HEK293 (cell line): ENCODE data around the gene EXT2.
A peak's percentile ranks its signal among the peaks of the same experiment; 100 is the strongest.

Source experiments
- CTCF ChIA-PET: fragments of 350-600 bp; formaldehyde crosslinking; extraction: SDS; loops from one replicate; lab custom pipeline; 2021; ENCODE audit warnings: antibody characterized with exemption; lab: Yijun Ruan, JAX
- POLR2A ChIA-PET: fragments of 300-600 bp; formaldehyde crosslinking; extraction: SDS; loops from one replicate; lab custom pipeline; 2020; ENCODE audit warnings: antibody characterized with exemption, inconsistent platforms; lab: Yijun Ruan, JAX
- H3K27ac ChIP-seq: fragments of 200-500 bp; sonication (Bioruptor generic); 2 replicates; pipeline ENCODE4 v1.5.1; 2014; ENCODE audit warnings: low read depth, low read length, control low read depth, inconsistent platforms; ENCODE audit errors: extremely low read depth
- H3K36me3 ChIP-seq, 2 experiments: fragments of 200-500 bp in 1 of 2; sonication (Bioruptor generic) in 1 of 2; 1 replicate in 1 of 2; 2 replicates in 1 of 2; pipeline ENCODE4 v1.5.1; 2014 to 2017; ENCODE audit warnings: inconsistent platforms in 2 of 2, low read length in 2 of 2; ENCODE audit not compliant: control insufficient read depth in 2 of 2, insufficient read depth in 1 of 2
- H3K4me1 ChIP-seq: fragments of 200-500 bp; sonication (Bioruptor generic); 2 replicates; pipeline ENCODE4 v1.5.1; 2014; ENCODE audit warnings: mild to moderate bottlenecking, low read length, inconsistent platforms; ENCODE audit not compliant: control insufficient read depth, insufficient read depth
- H3K4me3 ChIP-seq: 2 replicates; pipeline ENCODE4 v1.5.1; 2011; ENCODE audit warnings: low read depth, mild to moderate bottlenecking, control low read depth, low read length, moderate library complexity
- H3K9me3 ChIP-seq: fragments of 200-500 bp; sonication (Bioruptor generic); 2 replicates; pipeline ENCODE4 v1.5.1; 2014; ENCODE audit warnings: low read depth, low read length, inconsistent platforms; ENCODE audit not compliant: control insufficient read depth, insufficient read depth
- GFI1B ChIP-seq: fragments of 450-650 bp; formaldehyde crosslinking; IDR thresholded peaks from 2 replicates; pipeline ENCODE4 v1.5.1; 2016; ENCODE audit warnings: missing biosample characterization, missing genetic modification characterization
- GLI2 ChIP-seq: fragments of 450-650 bp; formaldehyde crosslinking; IDR thresholded peaks from 2 replicates; pipeline ENCODE4; 2017; ENCODE audit warnings: missing biosample characterization, missing genetic modification characterization, low read depth, borderline replicate concordance
- GLIS1 ChIP-seq: fragments of 450-650 bp; formaldehyde crosslinking; IDR thresholded peaks from 2 replicates; pipeline ENCODE4 v1.5.1; 2016; ENCODE audit warnings: missing biosample characterization, missing genetic modification characterization
- HOXA7 ChIP-seq: sonication (generic); formaldehyde crosslinking; IDR thresholded peaks from 2 replicates; pipeline ENCODE4 v1.8.1; 2022; ENCODE audit warnings: missing genetic modification reagents, borderline replicate concordance
- OVOL3 ChIP-seq: fragments of 450-650 bp; formaldehyde crosslinking; IDR thresholded peaks from 2 replicates; pipeline ENCODE4 v1.5.1; 2016; ENCODE audit warnings: missing biosample characterization, missing genetic modification characterization
- ZBTB1 ChIP-seq: fragments of 450-650 bp; formaldehyde crosslinking; IDR thresholded peaks from 2 replicates; pipeline ENCODE4 v1.5.1; 2016; ENCODE audit warnings: missing biosample characterization, missing genetic modification characterization
- ZBTB17 ChIP-seq: fragments of 450-650 bp; formaldehyde crosslinking; IDR thresholded peaks from 2 replicates; pipeline ENCODE4 v1.5.1; 2016; ENCODE audit warnings: missing biosample characterization, missing genetic modification characterization
- ZBTB8A ChIP-seq: fragments of 450-650 bp; formaldehyde crosslinking; IDR thresholded peaks from 2 replicates; pipeline ENCODE4 v1.5.1; 2016; ENCODE audit warnings: missing biosample characterization, missing genetic modification characterization
- ZNF19 ChIP-seq: fragments of 450-650 bp; formaldehyde crosslinking; IDR thresholded peaks from 2 replicates; pipeline ENCODE4; 2016; ENCODE audit warnings: missing biosample characterization, missing genetic modification characterization, low read depth
- ZNF248 ChIP-seq: fragments of 450-650 bp; formaldehyde crosslinking; IDR thresholded peaks from 2 replicates; pipeline ENCODE4 v1.5.1; 2017; ENCODE audit warnings: missing biosample characterization, missing genetic modification characterization
- ZNF521 ChIP-seq: fragments of 450-650 bp; formaldehyde crosslinking; IDR thresholded peaks from 2 replicates; pipeline ENCODE4 v1.5.1; 2017; ENCODE audit warnings: missing biosample characterization, mild to moderate bottlenecking, missing genetic modification characterization
- ZNF621 ChIP-seq: fragments of 450-650 bp; formaldehyde crosslinking; IDR thresholded peaks from 2 replicates; pipeline ENCODE4 v1.5.1; 2017; ENCODE audit warnings: missing biosample characterization, missing genetic modification characterization
- ZNF658 ChIP-seq: fragments of 450-650 bp; formaldehyde crosslinking; IDR thresholded peaks from 2 replicates; pipeline ENCODE4; 2016; ENCODE audit warnings: missing biosample characterization, missing genetic modification characterization
- ZNF830 ChIP-seq: fragments of 450-650 bp; IDR thresholded peaks from 2 replicates; pipeline ENCODE4 v1.5.0; 2018; ENCODE audit warnings: missing biosample characterization, missing genetic modification characterization, low read depth, mild to moderate bottlenecking, moderate library complexity
- ZSCAN16 ChIP-seq: fragments of 450-650 bp; formaldehyde crosslinking; IDR thresholded peaks from 2 replicates; pipeline ENCODE4 v1.5.1; 2016; ENCODE audit warnings: missing biosample characterization, missing genetic modification characterization
- TF ChIP-seq, protein P1 (sequence below): fragments of 450-650 bp; formaldehyde crosslinking; IDR thresholded peaks from 2 replicates; pipeline ENCODE4 v1.5.1; 2016; ENCODE audit warnings: missing biosample characterization, missing genetic modification characterization
- TF ChIP-seq, protein P2 (sequence below): fragments of 450-650 bp; formaldehyde crosslinking; IDR thresholded peaks from 2 replicates; pipeline ENCODE4 v1.5.1; 2016; ENCODE audit warnings: missing biosample characterization, missing genetic modification characterization
- TF ChIP-seq, protein P3 (sequence below): fragments of 450-650 bp; formaldehyde crosslinking; IDR thresholded peaks from 2 replicates; pipeline ENCODE4 v1.5.1; 2016; ENCODE audit warnings: missing biosample characterization, missing genetic modification characterization
- TF ChIP-seq, protein P4 (sequence below): fragments of 450-650 bp; formaldehyde crosslinking; IDR thresholded peaks from 2 replicates; pipeline ENCODE4 v1.5.1; 2016; ENCODE audit warnings: missing biosample characterization, missing genetic modification characterization

Gene EXT2

DNA sequence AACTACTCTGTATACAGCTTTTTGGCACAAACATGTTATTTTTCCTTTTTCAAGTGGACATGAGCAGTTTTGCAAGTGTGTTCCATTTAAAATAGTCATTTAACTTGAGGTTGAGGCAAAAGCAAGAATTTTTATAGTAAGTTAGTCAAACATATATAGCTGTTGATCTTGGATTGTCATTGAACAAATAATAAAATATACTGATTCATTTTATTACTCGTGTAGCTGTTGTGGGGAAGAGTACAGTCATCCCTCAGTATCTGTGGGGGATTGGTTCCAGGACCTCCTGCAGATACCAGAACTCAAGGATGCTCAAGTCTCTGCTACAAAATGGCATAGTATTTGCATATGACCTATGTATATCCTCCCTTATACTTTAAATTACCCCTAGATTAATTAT, 45.3 kb downstream of the EXT2 start:
- Histone ChIP-seq H3K9me3 (no peaks in the 10 kb centered on the region), H3K4me1 (peaks cover 6% of the 10 kb centered on the region; the same call in 1 of the 2 replicates), H3K27ac (no peak overlapping the region), H3K4me3 (no peak overlapping the region), H3K36me3 (peaks cover 0 to 22% of the 10 kb centered on the region in 2 experiments; a peak in 1 of 3 replicates)
- TF ChIP-seq GLIS1 (tag by site-specific recombination): peak; percentile 29; the same call in 1 of the 2 replicates
- TF ChIP-seq ZSCAN16 (tag by site-specific recombination): no peak
- TF ChIP-seq ZNF830: no peak
- TF ChIP-seq, protein P1, sequence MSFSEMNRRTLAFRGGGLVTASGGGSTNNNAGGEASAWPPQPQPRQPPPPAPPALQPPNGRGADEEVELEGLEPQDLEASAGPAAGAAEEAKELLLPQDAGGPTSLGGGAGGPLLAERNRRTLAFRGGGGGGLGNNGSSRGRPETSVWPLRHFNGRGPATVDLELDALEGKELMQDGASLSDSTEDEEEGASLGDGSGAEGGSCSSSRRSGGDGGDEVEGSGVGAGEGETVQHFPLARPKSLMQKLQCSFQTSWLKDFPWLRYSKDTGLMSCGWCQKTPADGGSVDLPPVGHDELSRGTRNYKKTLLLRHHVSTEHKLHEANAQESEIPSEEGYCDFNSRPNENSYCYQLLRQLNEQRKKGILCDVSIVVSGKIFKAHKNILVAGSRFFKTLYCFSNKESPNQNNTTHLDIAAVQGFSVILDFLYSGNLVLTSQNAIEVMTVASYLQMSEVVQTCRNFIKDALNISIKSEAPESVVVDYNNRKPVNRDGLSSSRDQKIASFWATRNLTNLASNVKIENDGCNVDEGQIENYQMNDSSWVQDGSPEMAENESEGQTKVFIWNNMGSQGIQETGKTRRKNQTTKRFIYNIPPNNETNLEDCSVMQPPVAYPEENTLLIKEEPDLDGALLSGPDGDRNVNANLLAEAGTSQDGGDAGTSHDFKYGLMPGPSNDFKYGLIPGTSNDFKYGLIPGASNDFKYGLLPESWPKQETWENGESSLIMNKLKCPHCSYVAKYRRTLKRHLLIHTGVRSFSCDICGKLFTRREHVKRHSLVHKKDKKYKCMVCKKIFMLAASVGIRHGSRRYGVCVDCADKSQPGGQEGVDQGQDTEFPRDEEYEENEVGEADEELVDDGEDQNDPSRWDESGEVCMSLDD: no peak
- TF ChIP-seq ZBTB8A (tag by site-specific recombination): no peak
- TF ChIP-seq GLI2 (tag by site-specific recombination): no peak
- TF ChIP-seq ZNF621 (tag by site-specific recombination): no peak
- no peak for TF ChIP-seq OVOL3 (tag by site-specific recombination)
- TF ChIP-seq, protein P2, sequence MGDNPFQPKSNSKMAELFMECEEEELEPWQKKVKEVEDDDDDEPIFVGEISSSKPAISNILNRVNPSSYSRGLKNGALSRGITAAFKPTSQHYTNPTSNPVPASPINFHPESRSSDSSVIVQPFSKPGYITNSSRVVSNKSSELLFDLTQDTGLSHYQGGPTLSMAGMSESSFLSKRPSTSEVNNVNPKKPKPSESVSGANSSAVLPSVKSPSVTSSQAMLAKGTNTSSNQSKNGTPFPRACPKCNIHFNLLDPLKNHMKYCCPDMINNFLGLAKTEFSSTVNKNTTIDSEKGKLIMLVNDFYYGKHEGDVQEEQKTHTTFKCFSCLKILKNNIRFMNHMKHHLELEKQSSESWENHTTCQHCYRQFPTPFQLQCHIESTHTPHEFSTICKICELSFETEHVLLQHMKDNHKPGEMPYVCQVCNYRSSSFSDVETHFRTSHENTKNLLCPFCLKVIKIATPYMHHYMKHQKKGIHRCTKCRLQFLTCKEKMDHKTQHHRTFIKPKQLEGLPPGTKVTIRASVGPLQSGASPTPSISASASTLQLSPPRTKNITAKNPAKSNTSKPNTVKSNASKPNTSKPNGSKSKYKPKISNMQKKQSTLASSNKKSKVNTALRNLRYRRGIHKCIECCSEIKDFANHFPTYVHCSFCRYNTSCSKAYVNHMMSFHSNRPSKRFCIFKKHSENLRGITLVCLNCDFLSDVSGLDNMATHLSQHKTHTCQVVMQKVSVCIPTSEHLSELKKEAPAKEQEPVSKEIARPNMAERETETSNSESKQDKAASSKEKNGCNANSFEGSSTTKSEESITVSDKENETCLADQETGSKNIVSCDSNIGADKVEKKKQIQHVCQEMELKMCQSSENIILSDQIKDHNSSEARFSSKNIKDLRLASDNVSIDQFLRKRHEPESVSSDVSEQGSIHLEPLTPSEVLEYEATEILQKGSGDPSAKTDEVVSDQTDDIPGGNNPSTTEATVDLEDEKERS (tag by site-specific recombination): no peak
- 0 out of 2 replicates have a peak, but pooled peaks have one; percentile 25 for TF ChIP-seq ZBTB17 (tag by site-specific recombination)
- TF ChIP-seq GFI1B (tag by site-specific recombination): no peak
- TF ChIP-seq, protein P3, sequence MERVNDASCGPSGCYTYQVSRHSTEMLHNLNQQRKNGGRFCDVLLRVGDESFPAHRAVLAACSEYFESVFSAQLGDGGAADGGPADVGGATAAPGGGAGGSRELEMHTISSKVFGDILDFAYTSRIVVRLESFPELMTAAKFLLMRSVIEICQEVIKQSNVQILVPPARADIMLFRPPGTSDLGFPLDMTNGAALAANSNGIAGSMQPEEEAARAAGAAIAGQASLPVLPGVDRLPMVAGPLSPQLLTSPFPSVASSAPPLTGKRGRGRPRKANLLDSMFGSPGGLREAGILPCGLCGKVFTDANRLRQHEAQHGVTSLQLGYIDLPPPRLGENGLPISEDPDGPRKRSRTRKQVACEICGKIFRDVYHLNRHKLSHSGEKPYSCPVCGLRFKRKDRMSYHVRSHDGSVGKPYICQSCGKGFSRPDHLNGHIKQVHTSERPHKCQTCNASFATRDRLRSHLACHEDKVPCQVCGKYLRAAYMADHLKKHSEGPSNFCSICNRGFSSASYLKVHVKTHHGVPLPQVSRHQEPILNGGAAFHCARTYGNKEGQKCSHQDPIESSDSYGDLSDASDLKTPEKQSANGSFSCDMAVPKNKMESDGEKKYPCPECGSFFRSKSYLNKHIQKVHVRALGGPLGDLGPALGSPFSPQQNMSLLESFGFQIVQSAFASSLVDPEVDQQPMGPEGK (tag by site-specific recombination): no peak
- no peak for TF ChIP-seq ZBTB1 (tag by site-specific recombination)
- TF ChIP-seq ZNF658 (tag by site-specific recombination): no peak
- POLR2A ChIA-PET: no interaction called here
- CTCF ChIA-PET: interaction anchor here (0.7 kb wide), 1 partner anchor 13 kb away, joined by 4 read pairs; no protein-coding TSS in a partner anchor

DNA sequence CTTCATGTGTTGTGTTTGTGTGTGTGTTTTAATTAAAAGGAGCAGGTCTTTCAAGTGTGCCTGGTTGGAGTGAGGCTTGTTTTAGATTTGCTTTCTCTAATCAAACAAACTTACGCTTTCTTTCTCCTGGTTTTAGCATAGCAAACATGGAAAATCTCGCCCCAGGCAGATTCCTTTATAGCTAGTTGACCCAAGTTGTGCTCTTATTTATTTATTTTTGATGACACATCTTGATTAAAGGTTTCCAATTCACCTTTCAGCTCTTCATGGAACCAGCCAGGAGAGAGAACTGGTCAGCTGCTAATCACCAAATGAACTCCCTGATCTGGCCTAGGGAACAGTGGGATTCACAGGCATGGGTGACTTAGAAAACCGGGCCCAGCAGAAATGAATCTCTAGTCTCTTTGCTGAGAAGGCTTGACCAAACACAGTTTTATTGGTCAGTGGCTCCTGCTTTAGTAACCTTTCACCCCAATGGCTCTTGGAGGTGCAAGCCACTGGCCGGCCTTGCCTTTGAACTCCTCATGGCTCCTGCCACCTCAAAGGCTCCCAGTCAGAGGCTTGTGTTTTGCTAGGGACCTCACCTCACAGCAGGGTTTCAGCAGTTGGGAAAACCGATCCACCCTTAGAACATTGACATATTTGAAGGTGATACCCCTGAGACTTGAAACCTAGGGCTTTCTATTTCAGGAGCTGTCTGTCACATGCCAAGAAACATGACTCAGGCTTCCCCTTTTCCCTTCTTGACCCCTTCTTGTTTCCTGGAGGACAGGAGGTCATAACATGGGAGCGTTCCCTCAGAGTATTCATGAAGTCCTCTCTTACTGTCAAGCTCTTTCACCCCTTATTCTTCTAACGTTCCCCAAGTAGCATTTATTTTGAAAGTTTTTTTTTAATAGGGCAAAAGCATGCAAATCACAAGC, 48.8 kb downstream of the EXT2 start:
- no peak for TF ChIP-seq ZNF521
- no peak for TF ChIP-seq ZNF19 (tag by site-specific recombination)
- TF ChIP-seq ZNF248 (tag by site-specific recombination): no peak
- TF ChIP-seq HOXA7 (CRISPR knock-in tag): no peak
- TF ChIP-seq, protein P4, sequence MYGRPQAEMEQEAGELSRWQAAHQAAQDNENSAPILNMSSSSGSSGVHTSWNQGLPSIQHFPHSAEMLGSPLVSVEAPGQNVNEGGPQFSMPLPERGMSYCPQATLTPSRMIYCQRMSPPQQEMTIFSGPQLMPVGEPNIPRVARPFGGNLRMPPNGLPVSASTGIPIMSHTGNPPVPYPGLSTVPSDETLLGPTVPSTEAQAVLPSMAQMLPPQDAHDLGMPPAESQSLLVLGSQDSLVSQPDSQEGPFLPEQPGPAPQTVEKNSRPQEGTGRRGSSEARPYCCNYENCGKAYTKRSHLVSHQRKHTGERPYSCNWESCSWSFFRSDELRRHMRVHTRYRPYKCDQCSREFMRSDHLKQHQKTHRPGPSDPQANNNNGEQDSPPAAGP: no peak
- CTCF ChIA-PET: interaction anchor here (0.6 to 6.0 kb wide), 3 partner anchors 11 to 50 kb away, joined by 3 to 27 read pairs (median 4); no protein-coding TSS in a partner anchor
- POLR2A ChIA-PET: interaction anchor here (1.0 kb wide), 1 partner anchor 49 kb away, joined by 3 read pairs; the partner anchor contains the start of gene EXT2
- no peaks in the 10 kb centered on the region for H3K9me3 ChIP-seq
- no peak overlapping the region for H3K27ac ChIP-seq
- H3K4me3 ChIP-seq: no peak overlapping the region
- H3K36me3 ChIP-seq: peaks cover 0 to 33% of the 10 kb centered on the region in 2 experiments; a peak in 1 of 3 replicates
- H3K4me1 ChIP-seq: peaks cover 1% of the 10 kb centered on the region; the same call in 1 of the 2 replicates
